Mesenteric fat pad (tissue), 1 donor: ENCODE measurements around the gene PORCN. TPM values are rescaled to one million over a fixed set of nuclear protein-coding genes. Genes with fewer than 3 reads are reported as not detected.
A peak's percentile ranks its signal among the peaks of the same experiment; 100 is the strongest.
"Not testable (repeated sequence)": the region's sequence is repeated elsewhere in the genome, so short reads cannot be mapped to it uniquely, and the experiment has no call there.

Experiments
- DNase-seq: peaks from one replicate; pipeline ENCODE4 v3.0.0-alpha.2; 2020; ENCODE audit warnings: low spot score
- total RNA-seq: library from RNA; stranded (reverse); fragmentation: NEBNext Ultra II Directional; extraction: Animal tissue kit (Norgen Biotek cat#: 25700); gene quantifications from one replicate; pipeline ENCODE4 v1.2.1, GENCODE V29; 2021
- donor health status: DM: yes; HTN: yes; CAD: no.

Gene PORCN
- total RNA-seq, 1 donor from 2014 or later, result 7.8 TPM

GRCh38 chrX:48539345-48540027, 30.7 kb downstream of the PORCN start, which contains the start of gene TBC1D25:
Gene TBC1D25, plus strand, starts transcription at chrX:48539714. Its CDS starts 84 bp downstream, at chrX:48539798.
- peak; percentile 97 for DNase-seq

- no peak for DNase-seq
Measured at GRCh38 chrX:48540028-48540375, 31.2 kb downstream of the PORCN start.

GRCh38 chrX:48540480-48540879, 31.7 kb downstream of the PORCN start:
- DNase-seq, result no peak

- DNase-seq, result no peak
Measured at GRCh38 chrX:48541140-48541814, 32.5 kb downstream of the PORCN start.

GRCh38 chrX:48548871-48549270, 40.1 kb downstream of the PORCN start:
- DNase-seq, result no peak

- not testable (repeated sequence) for DNase-seq
Measured at GRCh38 chrX:48555731-48556325, 47.0 kb downstream of the PORCN start.

GRCh38 chrX:48558271-48558670, 49.5 kb downstream of the PORCN start:
- DNase-seq, result no peak

GRCh38 chrX:48559636-48560035, 50.8 kb downstream of the PORCN start:
- no peak for DNase-seq

GRCh38 chrX:48560056-48560455, 51.3 kb downstream of the PORCN start:
- no peak for DNase-seq

GRCh38 chrX:48560681-48561080, 51.9 kb downstream of the PORCN start:
- no peak for DNase-seq

GRCh38 chrX:48569958-48570357, 61.2 kb downstream of the PORCN start:
- no peak for DNase-seq

Other genes with a start within 250 kb of the PORCN start
- not detected for gene SSX3, start 152.3 kb upstream of the PORCN start, total RNA-seq
- not detected for gene SSX4, start 125.5 kb upstream of the PORCN start, total RNA-seq
- gene SSX4B, start 97.0 kb upstream of the PORCN start, total RNA-seq, result not detected
- 4.4 TPM for gene SLC38A5, start 38.7 kb upstream of the PORCN start, total RNA-seq
- 40.4 TPM for gene FTSJ1, start 32.8 kb upstream of the PORCN start, total RNA-seq
- 18.8 TPM for gene EBP, start 12.8 kb downstream of the PORCN start, total RNA-seq
- gene TBC1D25, start 30.7 kb downstream of the PORCN start, total RNA-seq, result 19.9 TPM
- gene RBM3, start 65.5 kb downstream of the PORCN start, total RNA-seq, result 343 TPM
- gene WDR13, start 88.5 kb downstream of the PORCN start, total RNA-seq, result 96.9 TPM
- gene WAS, start 174.8 kb downstream of the PORCN start, total RNA-seq, result 22.0 TPM
- gene SUV39H1, start 187.7 kb downstream of the PORCN start, total RNA-seq, result 5.1 TPM